ENCODE measurements around the gene KRT40. TPM values are rescaled to one million over a fixed set of nuclear protein-coding genes. Genes with fewer than 3 reads are reported as not detected.

KRT40 gene
- total and polyA plus RNA-seq, 2 experiments from 2014 or later, result not detected

DNA sequence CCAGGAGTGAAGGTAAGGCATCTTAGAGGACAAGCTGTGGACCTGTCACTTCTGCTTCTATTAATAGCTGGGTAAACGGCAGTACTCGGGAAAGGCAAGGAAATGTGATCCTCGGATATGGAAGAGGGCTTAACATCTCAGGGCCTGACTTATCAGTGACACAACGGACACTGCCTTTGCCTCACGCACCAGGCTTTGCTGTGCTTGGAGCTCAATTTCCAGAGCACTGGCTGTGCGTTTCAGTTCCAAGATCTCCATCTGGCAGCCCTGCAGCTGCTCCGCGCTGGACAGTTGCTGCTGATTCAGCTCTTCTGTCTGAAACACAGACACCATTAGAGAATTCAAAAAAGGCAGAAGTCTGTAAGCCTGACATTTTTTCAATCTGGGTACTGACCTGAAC, 3.5 kb downstream of the KRT40 start:
- Histone ChIP-seq H3K27ac (ENCODE audit: low read depth) (no peak overlapping the region), H3K79me2 (replicated peaks; ENCODE audit: insufficient read depth) (no peaks in the 10 kb centered on the region), H2AFZ (peak overlapping the region; percentile 84), H3K4me3 (no peak overlapping the region), H3K4me1 (ENCODE audit: insufficient read depth) (0 out of 2 replicates have a peak, but pooled peaks cover 3% of the 10 kb centered on the region), H4K20me1 (replicated peaks; ENCODE audit: insufficient read depth) (no peaks in the 10 kb centered on the region), H3K9me2 (ENCODE audit: insufficient read depth) (0 out of 2 replicates have a peak, but pooled peaks cover 3% of the 10 kb centered on the region), H3K4me2 (no peak overlapping the region), H3K27me3 (ENCODE audit: insufficient read depth) (no peaks in the 10 kb centered on the region), H3K36me3 (ENCODE audit: insufficient read depth) (no peaks in the 10 kb centered on the region), H3F3A (replicated peaks; ENCODE audit: low read depth) (no peaks in the 10 kb centered on the region)
- Mint-ChIP-seq H3K27ac (no peak overlapping the region), H3K36me3 (ENCODE audit: low read depth) (no peaks in the 10 kb centered on the region), H3K9me3 (no peaks in the 10 kb centered on the region), H3K4me1 (peaks cover 11% of the 10 kb centered on the region; the same call in 2 of the 3 replicates), H3K27me3 (ENCODE audit: insufficient read depth, low read depth, poor library complexity) (peaks cover 6% of the 10 kb centered on the region), H3K4me3 (no peak overlapping the region)
- TF ChIP-seq EZH2 (IDR thresholded peaks at IDR 0.05; ENCODE audit: low read depth, unreplicated experiment) (no peak), POLR2AphosphoS5 (IDR thresholded peaks at IDR 0.05; ENCODE audit: low read depth) (no peak), NANOG (IDR thresholded peaks at IDR 0.05; ENCODE audit: borderline replicate concordance) (no peak), EZH2phosphoT487 (IDR thresholded peaks at IDR 0.05; ENCODE audit: unreplicated experiment) (no peak), ZNF114 (CRISPR knock-in tag; IDR thresholded peaks at IDR 0.05) (no peak), ZNF331 (CRISPR knock-in tag; IDR thresholded peaks at IDR 0.05; ENCODE audit: low read depth) (no peak), CREB1 (CRISPR knock-in tag; IDR thresholded peaks at IDR 0.05; ENCODE audit: low read depth) (no peak), STAT1 (IDR thresholded peaks at IDR 0.05; ENCODE audit: unreplicated experiment) (no peak), JUNB (IDR thresholded peaks at IDR 0.05; ENCODE audit: unreplicated experiment) (no peak)
- TF ChIP-seq, protein P1, sequence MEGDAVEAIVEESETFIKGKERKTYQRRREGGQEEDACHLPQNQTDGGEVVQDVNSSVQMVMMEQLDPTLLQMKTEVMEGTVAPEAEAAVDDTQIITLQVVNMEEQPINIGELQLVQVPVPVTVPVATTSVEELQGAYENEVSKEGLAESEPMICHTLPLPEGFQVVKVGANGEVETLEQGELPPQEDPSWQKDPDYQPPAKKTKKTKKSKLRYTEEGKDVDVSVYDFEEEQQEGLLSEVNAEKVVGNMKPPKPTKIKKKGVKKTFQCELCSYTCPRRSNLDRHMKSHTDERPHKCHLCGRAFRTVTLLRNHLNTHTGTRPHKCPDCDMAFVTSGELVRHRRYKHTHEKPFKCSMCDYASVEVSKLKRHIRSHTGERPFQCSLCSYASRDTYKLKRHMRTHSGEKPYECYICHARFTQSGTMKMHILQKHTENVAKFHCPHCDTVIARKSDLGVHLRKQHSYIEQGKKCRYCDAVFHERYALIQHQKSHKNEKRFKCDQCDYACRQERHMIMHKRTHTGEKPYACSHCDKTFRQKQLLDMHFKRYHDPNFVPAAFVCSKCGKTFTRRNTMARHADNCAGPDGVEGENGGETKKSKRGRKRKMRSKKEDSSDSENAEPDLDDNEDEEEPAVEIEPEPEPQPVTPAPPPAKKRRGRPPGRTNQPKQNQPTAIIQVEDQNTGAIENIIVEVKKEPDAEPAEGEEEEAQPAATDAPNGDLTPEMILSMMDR (conservative IDR thresholded peaks at IDR 0.05; ENCODE audit: low read depth in 2 of 2), result no peak
- TF ChIP-seq, protein P2, sequence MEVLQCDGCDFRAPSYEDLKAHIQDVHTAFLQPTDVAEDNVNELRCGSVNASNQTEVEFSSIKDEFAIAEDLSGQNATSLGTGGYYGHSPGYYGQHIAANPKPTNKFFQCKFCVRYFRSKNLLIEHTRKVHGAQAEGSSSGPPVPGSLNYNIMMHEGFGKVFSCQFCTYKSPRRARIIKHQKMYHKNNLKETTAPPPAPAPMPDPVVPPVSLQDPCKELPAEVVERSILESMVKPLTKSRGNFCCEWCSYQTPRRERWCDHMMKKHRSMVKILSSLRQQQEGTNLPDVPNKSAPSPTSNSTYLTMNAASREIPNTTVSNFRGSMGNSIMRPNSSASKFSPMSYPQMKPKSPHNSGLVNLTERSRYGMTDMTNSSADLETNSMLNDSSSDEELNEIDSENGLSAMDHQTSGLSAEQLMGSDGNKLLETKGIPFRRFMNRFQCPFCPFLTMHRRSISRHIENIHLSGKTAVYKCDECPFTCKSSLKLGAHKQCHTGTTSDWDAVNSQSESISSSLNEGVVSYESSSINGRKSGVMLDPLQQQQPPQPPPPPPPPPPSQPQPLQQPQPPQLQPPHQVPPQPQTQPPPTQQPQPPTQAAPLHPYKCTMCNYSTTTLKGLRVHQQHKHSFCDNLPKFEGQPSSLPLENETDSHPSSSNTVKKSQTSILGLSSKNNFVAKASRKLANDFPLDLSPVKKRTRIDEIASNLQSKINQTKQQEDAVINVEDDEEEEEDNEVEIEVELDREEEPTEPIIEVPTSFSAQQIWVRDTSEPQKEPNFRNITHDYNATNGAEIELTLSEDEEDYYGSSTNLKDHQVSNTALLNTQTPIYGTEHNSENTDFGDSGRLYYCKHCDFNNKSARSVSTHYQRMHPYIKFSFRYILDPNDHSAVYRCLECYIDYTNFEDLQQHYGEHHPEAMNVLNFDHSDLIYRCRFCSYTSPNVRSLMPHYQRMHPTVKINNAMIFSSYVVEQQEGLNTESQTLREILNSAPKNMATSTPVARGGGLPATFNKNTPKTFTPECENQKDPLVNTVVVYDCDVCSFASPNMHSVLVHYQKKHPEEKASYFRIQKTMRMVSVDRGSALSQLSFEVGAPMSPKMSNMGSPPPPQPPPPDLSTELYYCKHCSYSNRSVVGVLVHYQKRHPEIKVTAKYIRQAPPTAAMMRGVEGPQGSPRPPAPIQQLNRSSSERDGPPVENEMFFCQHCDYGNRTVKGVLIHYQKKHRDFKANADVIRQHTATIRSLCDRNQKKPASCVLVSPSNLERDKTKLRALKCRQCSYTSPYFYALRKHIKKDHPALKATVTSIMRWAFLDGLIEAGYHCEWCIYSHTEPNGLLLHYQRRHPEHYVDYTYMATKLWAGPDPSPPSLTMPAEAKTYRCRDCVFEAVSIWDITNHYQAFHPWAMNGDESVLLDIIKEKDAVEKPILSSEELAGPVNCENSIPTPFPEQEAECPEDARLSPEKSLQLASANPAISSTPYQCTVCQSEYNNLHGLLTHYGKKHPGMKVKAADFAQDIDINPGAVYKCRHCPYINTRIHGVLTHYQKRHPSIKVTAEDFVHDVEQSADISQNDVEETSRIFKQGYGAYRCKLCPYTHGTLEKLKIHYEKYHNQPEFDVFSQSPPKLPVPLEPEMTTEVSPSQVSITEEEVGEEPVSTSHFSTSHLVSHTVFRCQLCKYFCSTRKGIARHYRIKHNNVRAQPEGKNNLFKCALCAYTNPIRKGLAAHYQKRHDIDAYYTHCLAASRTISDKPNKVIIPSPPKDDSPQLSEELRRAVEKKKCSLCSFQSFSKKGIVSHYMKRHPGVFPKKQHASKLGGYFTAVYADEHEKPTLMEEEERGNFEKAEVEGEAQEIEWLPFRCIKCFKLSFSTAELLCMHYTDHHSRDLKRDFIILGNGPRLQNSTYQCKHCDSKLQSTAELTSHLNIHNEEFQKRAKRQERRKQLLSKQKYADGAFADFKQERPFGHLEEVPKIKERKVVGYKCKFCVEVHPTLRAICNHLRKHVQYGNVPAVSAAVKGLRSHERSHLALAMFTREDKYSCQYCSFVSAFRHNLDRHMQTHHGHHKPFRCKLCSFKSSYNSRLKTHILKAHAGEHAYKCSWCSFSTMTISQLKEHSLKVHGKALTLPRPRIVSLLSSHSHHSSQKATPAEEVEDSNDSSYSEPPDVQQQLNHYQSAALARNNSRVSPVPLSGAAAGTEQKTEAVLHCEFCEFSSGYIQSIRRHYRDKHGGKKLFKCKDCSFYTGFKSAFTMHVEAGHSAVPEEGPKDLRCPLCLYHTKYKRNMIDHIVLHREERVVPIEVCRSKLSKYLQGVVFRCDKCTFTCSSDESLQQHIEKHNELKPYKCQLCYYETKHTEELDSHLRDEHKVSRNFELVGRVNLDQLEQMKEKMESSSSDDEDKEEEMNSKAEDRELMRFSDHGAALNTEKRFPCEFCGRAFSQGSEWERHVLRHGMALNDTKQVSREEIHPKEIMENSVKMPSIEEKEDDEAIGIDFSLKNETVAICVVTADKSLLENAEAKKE (CRISPR knock-in tag; IDR thresholded peaks at IDR 0.05), result no peak
- TF ChIP-seq, protein P3, sequence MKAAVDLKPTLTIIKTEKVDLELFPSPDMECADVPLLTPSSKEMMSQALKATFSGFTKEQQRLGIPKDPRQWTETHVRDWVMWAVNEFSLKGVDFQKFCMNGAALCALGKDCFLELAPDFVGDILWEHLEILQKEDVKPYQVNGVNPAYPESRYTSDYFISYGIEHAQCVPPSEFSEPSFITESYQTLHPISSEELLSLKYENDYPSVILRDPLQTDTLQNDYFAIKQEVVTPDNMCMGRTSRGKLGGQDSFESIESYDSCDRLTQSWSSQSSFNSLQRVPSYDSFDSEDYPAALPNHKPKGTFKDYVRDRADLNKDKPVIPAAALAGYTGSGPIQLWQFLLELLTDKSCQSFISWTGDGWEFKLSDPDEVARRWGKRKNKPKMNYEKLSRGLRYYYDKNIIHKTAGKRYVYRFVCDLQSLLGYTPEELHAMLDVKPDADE (IDR thresholded peaks at IDR 0.05), result no peak
- TF ChIP-seq, protein P4, sequence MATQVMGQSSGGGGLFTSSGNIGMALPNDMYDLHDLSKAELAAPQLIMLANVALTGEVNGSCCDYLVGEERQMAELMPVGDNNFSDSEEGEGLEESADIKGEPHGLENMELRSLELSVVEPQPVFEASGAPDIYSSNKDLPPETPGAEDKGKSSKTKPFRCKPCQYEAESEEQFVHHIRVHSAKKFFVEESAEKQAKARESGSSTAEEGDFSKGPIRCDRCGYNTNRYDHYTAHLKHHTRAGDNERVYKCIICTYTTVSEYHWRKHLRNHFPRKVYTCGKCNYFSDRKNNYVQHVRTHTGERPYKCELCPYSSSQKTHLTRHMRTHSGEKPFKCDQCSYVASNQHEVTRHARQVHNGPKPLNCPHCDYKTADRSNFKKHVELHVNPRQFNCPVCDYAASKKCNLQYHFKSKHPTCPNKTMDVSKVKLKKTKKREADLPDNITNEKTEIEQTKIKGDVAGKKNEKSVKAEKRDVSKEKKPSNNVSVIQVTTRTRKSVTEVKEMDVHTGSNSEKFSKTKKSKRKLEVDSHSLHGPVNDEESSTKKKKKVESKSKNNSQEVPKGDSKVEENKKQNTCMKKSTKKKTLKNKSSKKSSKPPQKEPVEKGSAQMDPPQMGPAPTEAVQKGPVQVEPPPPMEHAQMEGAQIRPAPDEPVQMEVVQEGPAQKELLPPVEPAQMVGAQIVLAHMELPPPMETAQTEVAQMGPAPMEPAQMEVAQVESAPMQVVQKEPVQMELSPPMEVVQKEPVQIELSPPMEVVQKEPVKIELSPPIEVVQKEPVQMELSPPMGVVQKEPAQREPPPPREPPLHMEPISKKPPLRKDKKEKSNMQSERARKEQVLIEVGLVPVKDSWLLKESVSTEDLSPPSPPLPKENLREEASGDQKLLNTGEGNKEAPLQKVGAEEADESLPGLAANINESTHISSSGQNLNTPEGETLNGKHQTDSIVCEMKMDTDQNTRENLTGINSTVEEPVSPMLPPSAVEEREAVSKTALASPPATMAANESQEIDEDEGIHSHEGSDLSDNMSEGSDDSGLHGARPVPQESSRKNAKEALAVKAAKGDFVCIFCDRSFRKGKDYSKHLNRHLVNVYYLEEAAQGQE (IDR thresholded peaks at IDR 0.05; ENCODE audit: unreplicated experiment), result no peak
- no peak for DNase-seq (ENCODE audit: low spot score)
- no peak for ATAC-seq

All from GM23338 (cell line).